Endodermal cell (in vitro differentiated cells): ENCODE results near the gene CES3. TPM values are rescaled to one million over a fixed set of nuclear protein-coding genes. Genes with fewer than 3 reads are reported as not detected.

Source experiments
- DNase-seq: peaks from one replicate; pipeline ENCODE4 v3.0.0-alpha.2; 2017
- H3K27ac ChIP-seq: 2 replicates; pipeline ENCODE4 v1.5.1; 2013; ENCODE audit warnings: mild to moderate bottlenecking, low read depth, low read length, moderate library complexity
- H3K27me3 ChIP-seq: 2 replicates; pipeline ENCODE4 v1.6.1; 2013; ENCODE audit warnings: mild to moderate bottlenecking, low read length, moderate library complexity; ENCODE audit not compliant: insufficient read depth, control insufficient read depth, poor library complexity, severe bottlenecking
- H3K36me3 ChIP-seq: 2 replicates; pipeline ENCODE4 v1.7.0; 2013; ENCODE audit warnings: mild to moderate bottlenecking, low read length, moderate library complexity; ENCODE audit not compliant: control insufficient read depth, insufficient read depth
- H3K4me1 ChIP-seq: one replicate; pipeline ENCODE4 v1.7.0; 2013; ENCODE audit warnings: low read length; ENCODE audit not compliant: control insufficient read depth, insufficient read depth
- H3K4me3 ChIP-seq: 2 replicates; pipeline ENCODE4 v1.5.1; 2013; ENCODE audit warnings: mild to moderate bottlenecking, low read length, moderate library complexity
- H3K9ac ChIP-seq: 2 replicates; pipeline ENCODE4 v1.6.1; 2013; ENCODE audit warnings: mild to moderate bottlenecking, low read length, moderate library complexity; ENCODE audit not compliant: poor library complexity, severe bottlenecking; ENCODE audit errors: extremely low read depth
- H3K9me3 ChIP-seq: 2 replicates; pipeline ENCODE4 v1.6.1; 2013; ENCODE audit warnings: mild to moderate bottlenecking, low read length, moderate library complexity; ENCODE audit not compliant: control insufficient read depth
- H3K27ac Mint-ChIP-seq: 2 replicates; pipeline ENCODE4 v1.8.0; 2020; ENCODE audit warnings: mixed read lengths
- H3K27me3 Mint-ChIP-seq: 2 replicates; pipeline ENCODE4 v1.8.0; 2021; ENCODE audit warnings: mild to moderate bottlenecking, mixed read lengths; ENCODE audit not compliant: insufficient read depth
- H3K36me3 Mint-ChIP-seq: 2 replicates; pipeline ENCODE4 v1.8.0; 2020; ENCODE audit warnings: low read depth, mixed read lengths
- H3K4me1 Mint-ChIP-seq: 2 replicates; pipeline ENCODE4 v1.8.0; 2020; ENCODE audit warnings: mixed read lengths
- H3K4me3 Mint-ChIP-seq: 2 replicates; pipeline ENCODE4 v1.8.0; 2020; ENCODE audit warnings: mild to moderate bottlenecking, moderate library complexity, mixed read lengths
- H3K9me3 Mint-ChIP-seq: 2 replicates; pipeline ENCODE4 v1.8.0; 2020; ENCODE audit warnings: mild to moderate bottlenecking, mixed read lengths
- WGBS, 2 experiments: methylation state at CpG; one replicate each; pipeline versions ENCODE4 v1.1.5 to v1.1.7; 2013; ENCODE audit warnings: missing lambda C conversion rate in 2 of 2, mixed read lengths in 1 of 2; ENCODE audit not compliant: insufficient coverage in 1 of 2, insufficient read length in 1 of 2; 5-methylcytosine and 5-hydroxymethylcytosine counted together
- total RNA-seq, 2 donors: library from RNA; stranded (reverse); fragmentation: NEBNext Ultra II Directional in 1 of 2; extraction: Animal tissue kit (Norgen Biotek cat#: 25700) in 1 of 2; gene quantifications; 2 replicates in 1 of 2; 3 replicates in 1 of 2; pipeline ENCODE4 v1.2.1, GENCODE V29; 2021
- TF ChIP-seq, protein P1 (sequence below): fragments of 200-600 bp; sonication (generic); conservative IDR thresholded peaks from 2 replicates; pipeline ENCODE4 v1.5.0; 2021; ENCODE audit warnings: antibody characterized with exemption, mild to moderate bottlenecking

CES3 gene
- total RNA-seq, 2 donors from 2014 or later: 2.7 to 3.8 TPM

DNA sequence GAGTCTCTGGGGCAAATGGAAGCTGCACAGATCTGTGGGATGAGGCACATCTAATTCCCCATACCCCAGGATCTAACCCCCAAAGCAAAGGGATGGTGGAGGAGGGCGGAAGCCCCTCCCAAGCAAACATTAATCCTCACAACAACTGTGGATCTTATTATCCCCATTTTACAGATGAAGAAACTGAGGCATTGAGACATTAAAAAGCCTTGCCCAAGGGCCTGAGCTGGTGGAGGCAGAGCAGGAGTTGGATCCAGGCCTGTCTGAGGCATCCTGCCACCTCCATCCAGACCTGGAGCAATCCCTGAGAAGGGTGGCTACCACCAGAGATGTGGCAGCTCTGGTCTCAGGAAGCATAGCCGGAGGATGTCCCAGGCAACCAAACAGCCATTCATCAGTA lies 50.2 kb downstream of the CES3 start:
- DNase-seq: no peak
- H3K36me3 Mint-ChIP-seq: no peaks in the 10 kb centered on the region
- no peak overlapping the region for H3K9ac ChIP-seq
- 79 to 83% methylated on average over 2 of the region's 2 CpGs for WGBS, 2 experiments
- no peak overlapping the region for H3K27ac Mint-ChIP-seq
- no peaks in the 10 kb centered on the region for H3K9me3 ChIP-seq
- H3K36me3 ChIP-seq: no peaks in the 10 kb centered on the region
- no peaks in the 10 kb centered on the region for H3K9me3 Mint-ChIP-seq
- H3K4me1 Mint-ChIP-seq: peaks cover 1% of the 10 kb centered on the region
- no peak overlapping the region for H3K4me3 ChIP-seq
- H3K27me3 ChIP-seq: peaks cover 30% of the 10 kb centered on the region
- no peak overlapping the region for H3K27ac ChIP-seq
- H3K4me1 ChIP-seq: peaks cover 4% of the 10 kb centered on the region
- H3K4me3 Mint-ChIP-seq: no peak overlapping the region
- peaks cover 51% of the 10 kb centered on the region for H3K27me3 Mint-ChIP-seq
- TF ChIP-seq, protein P1, sequence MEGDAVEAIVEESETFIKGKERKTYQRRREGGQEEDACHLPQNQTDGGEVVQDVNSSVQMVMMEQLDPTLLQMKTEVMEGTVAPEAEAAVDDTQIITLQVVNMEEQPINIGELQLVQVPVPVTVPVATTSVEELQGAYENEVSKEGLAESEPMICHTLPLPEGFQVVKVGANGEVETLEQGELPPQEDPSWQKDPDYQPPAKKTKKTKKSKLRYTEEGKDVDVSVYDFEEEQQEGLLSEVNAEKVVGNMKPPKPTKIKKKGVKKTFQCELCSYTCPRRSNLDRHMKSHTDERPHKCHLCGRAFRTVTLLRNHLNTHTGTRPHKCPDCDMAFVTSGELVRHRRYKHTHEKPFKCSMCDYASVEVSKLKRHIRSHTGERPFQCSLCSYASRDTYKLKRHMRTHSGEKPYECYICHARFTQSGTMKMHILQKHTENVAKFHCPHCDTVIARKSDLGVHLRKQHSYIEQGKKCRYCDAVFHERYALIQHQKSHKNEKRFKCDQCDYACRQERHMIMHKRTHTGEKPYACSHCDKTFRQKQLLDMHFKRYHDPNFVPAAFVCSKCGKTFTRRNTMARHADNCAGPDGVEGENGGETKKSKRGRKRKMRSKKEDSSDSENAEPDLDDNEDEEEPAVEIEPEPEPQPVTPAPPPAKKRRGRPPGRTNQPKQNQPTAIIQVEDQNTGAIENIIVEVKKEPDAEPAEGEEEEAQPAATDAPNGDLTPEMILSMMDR: no peak

DNA sequence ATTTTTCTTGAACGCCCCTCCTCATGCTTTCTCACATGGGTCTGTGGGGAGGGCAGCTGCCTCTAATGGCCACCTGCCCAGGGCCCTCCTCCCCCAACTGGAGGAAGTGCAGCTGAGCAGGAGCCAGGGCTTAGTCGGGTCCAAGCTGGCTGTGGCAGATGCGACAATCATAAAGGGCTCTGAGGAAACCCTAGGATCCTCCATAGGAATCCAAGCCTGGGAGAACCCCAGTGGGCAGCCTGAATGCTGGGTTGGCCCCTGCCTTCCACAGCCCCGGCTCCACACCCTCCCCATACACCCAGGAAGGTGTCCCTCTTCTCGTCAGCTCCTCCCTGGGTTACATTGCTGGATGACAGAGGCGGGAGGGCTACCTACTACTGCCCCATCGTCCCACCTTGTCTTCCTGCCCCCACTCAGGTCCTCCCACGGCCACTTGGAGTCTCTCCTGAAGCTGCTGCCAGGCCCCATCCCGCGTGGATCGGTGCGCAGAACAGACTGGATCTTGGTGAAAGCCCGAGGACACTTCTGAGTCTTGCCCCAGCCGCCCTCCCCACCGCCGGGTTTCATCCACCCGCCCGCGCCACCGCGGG lies 52.3 kb downstream of the CES3 start:
- Histone ChIP-seq H3K4me1 (peaks cover 4% of the 10 kb centered on the region), H3K9ac (no peak overlapping the region), H3K4me3 (no peak overlapping the region), H3K27me3 (peaks cover 30% of the 10 kb centered on the region), H3K9me3 (no peaks in the 10 kb centered on the region), H3K36me3 (no peaks in the 10 kb centered on the region), H3K27ac (no peak overlapping the region)
- DNase-seq: peak; percentile 66
- Mint-ChIP-seq H3K4me1 (peaks cover 1% of the 10 kb centered on the region), H3K27ac (no peak overlapping the region), H3K27me3 (peaks cover 51% of the 10 kb centered on the region), H3K4me3 (peak overlapping the region; percentile 43), H3K36me3 (no peaks in the 10 kb centered on the region), H3K9me3 (no peaks in the 10 kb centered on the region)
- TF ChIP-seq, protein P1: no peak
- WGBS, 2 experiments: 33 to 34% methylated on average over 9 to 21 of the region's 21 CpGs

DNA sequence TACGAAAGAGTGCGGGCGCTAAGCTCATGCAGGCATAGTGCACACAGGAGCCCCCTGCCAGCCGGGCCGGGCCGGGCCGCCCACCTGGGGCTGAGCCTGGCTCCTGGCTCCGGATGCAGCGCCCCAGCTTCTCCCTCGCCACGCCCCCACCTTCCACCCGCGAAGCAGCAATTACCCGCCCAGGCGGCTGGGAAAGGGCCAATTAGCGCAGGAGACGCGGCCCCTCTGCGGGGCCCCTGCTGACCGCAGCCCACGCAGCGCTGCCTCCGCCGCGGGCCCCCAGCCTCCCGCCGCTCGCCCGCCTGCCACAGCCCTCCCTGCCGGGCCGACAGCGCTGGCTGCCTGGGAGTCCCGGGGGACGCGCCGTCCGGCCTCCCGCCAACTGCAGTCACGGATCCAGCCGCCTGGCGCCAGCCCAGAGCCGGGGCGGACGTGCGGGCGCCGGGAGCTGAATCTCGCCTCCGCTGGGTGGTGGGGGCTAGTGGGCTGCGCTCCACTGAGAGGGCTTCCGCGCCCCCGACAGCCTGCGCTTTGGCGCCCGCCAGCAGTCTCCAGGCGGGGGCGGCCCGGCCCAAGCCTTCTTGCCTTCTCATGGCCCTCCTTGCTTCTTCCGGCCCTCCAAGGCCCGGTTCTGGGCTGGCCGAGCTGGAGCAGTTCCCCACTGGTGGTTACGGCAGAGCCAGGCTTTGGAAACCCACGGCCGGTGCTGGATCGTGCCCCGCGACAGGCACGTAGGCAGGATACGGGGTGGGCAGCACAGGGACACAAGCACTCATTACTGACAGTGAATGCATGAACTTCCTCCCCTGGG lies 53.0 kb downstream of the CES3 start:
- no peak overlapping the region for H3K27ac Mint-ChIP-seq
- peaks cover 1% of the 10 kb centered on the region for H3K4me1 Mint-ChIP-seq
- Histone ChIP-seq H3K9me3 (no peaks in the 10 kb centered on the region), H3K27me3 (peaks cover 30% of the 10 kb centered on the region), H3K4me3 (peak overlapping the region; percentile 66), H3K27ac (no peak overlapping the region), H3K9ac (no peak overlapping the region), H3K4me1 (peaks cover 4% of the 10 kb centered on the region), H3K36me3 (no peaks in the 10 kb centered on the region)
- peaks cover 49% of the 10 kb centered on the region for H3K27me3 Mint-ChIP-seq
- 10 to 13% methylated on average over 25 to 70 of the region's 70 CpGs for WGBS, 2 experiments
- no peaks in the 10 kb centered on the region for H3K36me3 Mint-ChIP-seq
- no peaks in the 10 kb centered on the region for H3K9me3 Mint-ChIP-seq
- DNase-seq: peak; percentile 85
- peak overlapping the region; percentile 52 for H3K4me3 Mint-ChIP-seq
- TF ChIP-seq, protein P1: peak; percentile 54
